A549 (cell line): Measurements from ENCODE around the gene PCDHA1. TPM values are rescaled to one million over a fixed set of nuclear protein-coding genes. Genes with fewer than 3 reads are reported as not detected.
"Not testable (repeated sequence)": the region's sequence is repeated elsewhere in the genome, so short reads cannot be mapped to it uniquely, and the experiment has no call there.

Source experiments
- ATAC-seq, 2 experiments: fragments of 200-7000 bp in 1 of 2; fragments of >200 bp in 1 of 2; cut with Nextera tagmentation in 1 of 2; cut with Tn5 transposase in 1 of 2; 3 replicates each; pipeline versions ENCODE4 v1.8.0 to v1.9.1; 2018 to 2020; ENCODE audit warnings: mild to moderate bottlenecking in 1 of 2, moderate library complexity in 1 of 2
- CTCF ChIA-PET: fragments of 300-600 bp; sonication (Branson Sonifier 250); formaldehyde crosslinking; extraction: SDS; loops from one replicate; lab custom pipeline; 2021; ENCODE audit warnings: antibody characterized with exemption, inconsistent platforms; lab: Yijun Ruan, JAX
- POLR2A ChIA-PET: fragments of 350-600 bp; formaldehyde crosslinking; extraction: SDS; loops from one replicate; lab custom pipeline; 2021; ENCODE audit warnings: antibody characterized with exemption, inconsistent platforms; lab: Yijun Ruan, JAX
- DNase-seq, 2 experiments: peaks; one replicate each; pipeline versions ENCODE4 v3.0.0 to v3.0.0-alpha.2; 2011 to 2016; ENCODE audit warnings: low read depth in 1 of 2, low spot score in 1 of 2
- FAIRE-seq: peaks from 2 replicates; lab custom pipeline; 2011; peaks lifted over from hg19 to GRCh38; lab: Jason Lieb, UNC
- H3K27ac ChIP-seq, 2 experiments: fragments of >200 bp; sonication (Bioruptor Twin); formaldehyde crosslinking; 3 replicates each; pipeline ENCODE4 v1.5.1; 2016 to 2017
- H3K4me1 ChIP-seq: fragments of >200 bp; sonication (Bioruptor Twin); formaldehyde crosslinking; 3 replicates; pipeline ENCODE4 v1.6.1; 2016
- H3K4me2 ChIP-seq: fragments of >200 bp; sonication (Bioruptor Twin); formaldehyde crosslinking; 3 replicates; pipeline ENCODE4 v1.6.1; 2016
- H3K4me3 ChIP-seq: fragments of >200 bp; sonication (Bioruptor Twin); formaldehyde crosslinking; 3 replicates; pipeline ENCODE4 v1.5.1; 2016
- H3K9me3 ChIP-seq: fragments of >200 bp; sonication (Bioruptor Twin); formaldehyde crosslinking; 3 replicates; pipeline ENCODE4 v1.6.1; 2016
- HDAC2 ChIP-seq: fragments of 200-600 bp; sonication (generic); IDR thresholded peaks from 2 replicates; pipeline ENCODE4 v1.6.1; 2016
- HES2 ChIP-seq: fragments of >200 bp; sonication (Bioruptor Twin); formaldehyde crosslinking; IDR thresholded peaks from 2 replicates; pipeline ENCODE4 v1.6.1; 2016
- HEYL ChIP-seq: fragments of 250-450 bp; sonication (Bioruptor Pico); IDR thresholded peaks from 2 replicates; pipeline ENCODE4 v1.8.0; 2021; ENCODE audit warnings: mild to moderate bottlenecking, moderate library complexity
- HOXB13 ChIP-seq: fragments of 250-450 bp; sonication (Bioruptor Pico); IDR thresholded peaks from 2 replicates; pipeline ENCODE4 v1.5.0; 2020; ENCODE audit warnings: low read depth, mild to moderate bottlenecking, moderate library complexity
- JUN ChIP-seq, 2 experiments: fragments of >200 bp; sonication (Bioruptor Twin); formaldehyde crosslinking; IDR thresholded peaks; 2 replicates in 1 of 2; 3 replicates in 1 of 2; pipeline ENCODE4 v1.6.1; 2016 to 2017
- JUNB ChIP-seq: fragments of >200 bp; sonication (Bioruptor Twin); formaldehyde crosslinking; IDR thresholded peaks from 2 replicates; pipeline ENCODE4 v1.6.1; 2016
- KDM5A ChIP-seq: fragments of 200-600 bp; sonication (generic); IDR thresholded peaks from 2 replicates; pipeline ENCODE4 v1.6.1; 2016; ENCODE audit warnings: antibody characterized with exemption, mild to moderate bottlenecking
- MAZ ChIP-seq: fragments of 150-350 bp; IDR thresholded peaks from 2 replicates; pipeline ENCODE4 v1.6.1; 2014; ENCODE audit warnings: antibody characterized with exemption, low read depth, low read length, borderline replicate concordance
- MYC ChIP-seq: IDR thresholded peaks from 2 replicates; pipeline ENCODE4 v1.6.1; 2012; ENCODE audit warnings: mild to moderate bottlenecking, inconsistent platforms, low read length, improper control_type of control experiment, borderline replicate concordance
- NFE2L2 ChIP-seq: fragments of 150-350 bp; conservative IDR thresholded peaks from 2 replicates; pipeline ENCODE4 v1.6.1; 2014; ENCODE audit warnings: low read length
- POLR2A ChIP-seq: IDR thresholded peaks from 2 replicates; pipeline ENCODE4 v1.6.1; 2012; ENCODE audit warnings: mild to moderate bottlenecking, low read length
- RARB ChIP-seq: fragments of 250-450 bp; sonication (Bioruptor Pico); IDR thresholded peaks from 2 replicates; pipeline ENCODE4 v1.8.0; 2021; ENCODE audit warnings: mild to moderate bottlenecking, moderate library complexity
- REST ChIP-seq: fragments of 200-600 bp; sonication (generic); IDR thresholded peaks from 2 replicates; pipeline ENCODE4 v1.6.1; 2016; ENCODE audit warnings: antibody characterized with exemption, mild to moderate bottlenecking, moderate library complexity
- RNF2 ChIP-seq: fragments of 200-600 bp; sonication (generic); IDR thresholded peaks from 2 replicates; pipeline ENCODE4 v1.6.1; 2016; ENCODE audit warnings: low read depth, mild to moderate bottlenecking, antibody characterized with exemption, moderate library complexity, borderline replicate concordance
- WGBS: methylation state at CpG from one replicate; pipeline ENCODE4 v1.1.6; 2017; ENCODE audit errors: missing lambda C conversion rate; 5-methylcytosine and 5-hydroxymethylcytosine counted together
- polyA plus RNA-seq, 4 experiments: library from polyadenylated mRNA; depleted of rRNA in 3 of 4; stranded (reverse); fragments of >200 nt; fragmentation: RNase III in 1 of 4; extraction: RNeasy Plus Mini Kit Qiagen cat#74134 plus additional on column Dnase treatment in 1 of 4; gene quantifications; 2 replicates in 3 of 4; 3 replicates in 1 of 4; pipeline ENCODE4 v1.2.3, GENCODE V29; 2011 to 2017

PCDHA1 gene
- polyA plus RNA-seq, 2 of the 4 experiments (the other 2 are of a cell fraction) = 0.13 to 0.52 TPM

- DNase-seq (no peak), FAIRE-seq (no peak), ATAC-seq (no peak)
- CTCF ChIA-PET = interaction anchor here (0.7 to 4.8 kb wide), 25 partner anchors 15 to 328 kb away, joined by 3 to 74 read pairs (median 5); partner anchors contain the start of genes PCDHA12, PCDHA2, PCDHA4 and PCDHAC1
- Histone ChIP-seq H3K4me1 (no peaks in the 10 kb centered on the region), H3K4me2 (peak overlapping the region; percentile 70), H3K4me3 (peak overlapping the region; percentile 57), H3K9me3 (no peaks in the 10 kb centered on the region), H3K27ac (no peak overlapping the region)
- POLR2A ChIA-PET = interaction anchor here (1.8 kb wide), 1 partner anchor 218 kb away, joined by 17 read pairs; no protein-coding TSS in a partner anchor
- TF ChIP-seq RNF2 (no peak), RARB (CRISPR knock-in tag) (no peak), MAZ (no peak), HES2 (no peak), HDAC2 (no peak)
- WGBS = 18% methylated on average over 6 of the region's 6 CpGs
Measured at GRCh38 chr5:140822281-140822629, 36.3 kb downstream of the PCDHA1 start.

GRCh38 chr5:140822969-140823368 is 37.0 kb downstream of the PCDHA1 start:
- H3K9me3 ChIP-seq, H3K4me1 ChIP-seq, H3K4me3 ChIP-seq, ATAC-seq, POLR2A ChIA-PET, H3K27ac ChIP-seq, FAIRE-seq, DNase-seq, H3K4me2 ChIP-seq: not testable (repeated sequence)
- CTCF ChIA-PET = interaction anchor here (1.6 to 3.3 kb wide), 4 partner anchors 28 to 205 kb away, joined by 6 to 27 read pairs (median 8); partner anchors contain the start of genes PCDHA12 and PCDHA2
- 91% methylated on average over 48 of the region's 48 CpGs for WGBS

- WGBS = 89% methylated on average over 30 of the region's 38 CpGs
- H3K9me3 ChIP-seq = no peaks in the 10 kb centered on the region
- POLR2A ChIA-PET = no interaction called here
- FAIRE-seq (no peak), ATAC-seq (no peak)
- TF ChIP-seq REST (no peak), HES2 (no peak), MAZ (no peak), HOXB13 (no peak), POLR2A (no peak), JUN (IDR thresholded peaks at IDR 0.05) (no peak)
- TF ChIP-seq, all 56 proteins: peak for 0
- Histone ChIP-seq H3K4me3 (no peak overlapping the region), H3K27ac (no peak overlapping the region), H3K4me2 (no peak overlapping the region), H3K4me1 (no peaks in the 10 kb centered on the region)
- no peak for DNase-seq
- CTCF ChIA-PET = interaction anchor here (1.2 to 1.5 kb wide), 2 partner anchors 216 to 217 kb away, joined by 3 to 6 read pairs; no protein-coding TSS in a partner anchor
Measured at GRCh38 chr5:140823475-140823874, 37.5 kb downstream of the PCDHA1 start.

GRCh38 chr5:140827704-140828361 is 41.9 kb downstream of the PCDHA1 start, which contains the start of gene PCDHA6:
TSS of gene PCDHA6 (plus strand) at chr5:140827960. CDS start at chr5:140828092, 132 bp downstream.
- H3K4me1 ChIP-seq = no peaks in the 10 kb centered on the region
- ChIA-PET CTCF (interaction anchor here (0.6 to 0.9 kb wide), 3 partner anchors 19 to 395 kb away, joined by 3 read pairs; partner anchors contain the start of genes PCDHB13 and PCDHB14), POLR2A (no interaction called here)
- FAIRE-seq = no peak
- H3K4me3 ChIP-seq = no peak within 1 kb of the TSS
- TF ChIP-seq KDM5A = no peak
- TF ChIP-seq JUNB = no peak
- no peak for TF ChIP-seq RARB (CRISPR knock-in tag)
- no peak for TF ChIP-seq NFE2L2
- no peak for TF ChIP-seq MAZ
- no peak for TF ChIP-seq HEYL
- TF ChIP-seq MYC = no peak
- H3K9me3 ChIP-seq = no peaks in the 10 kb centered on the region
- H3K27ac ChIP-seq = no peak within 1 kb of the TSS
- 62% methylated on average over 27 of the region's 27 CpGs for WGBS
- DNase-seq = no peak
- no peak within 1 kb of the TSS for H3K4me2 ChIP-seq
- no peak for ATAC-seq
